ENCODE data around the gene PTPRN2. TPM values are rescaled to one million over a fixed set of nuclear protein-coding genes. Genes with fewer than 3 reads are reported as not detected.

PTPRN2 gene
- total RNA-seq, 1 experiment from 2014 or later: 1.1 TPM

- intact Hi-C loops (cut with micrococcal nuclease; ENCODE audit: unreplicated experiment): no loop called here
- DNase-seq (ENCODE audit: low read depth, low spot score) (no peak), ATAC-seq (no peak)
- no peaks in the 10 kb centered on the region for H3K36me3 ChIP-seq (ENCODE audit: control insufficient read depth, insufficient read depth, low read length)
- peaks cover 10% of the 10 kb centered on the region for H3K27me3 ChIP-seq (ENCODE audit: control insufficient read depth, insufficient read depth, low read length)
- POLR2A ChIA-PET: no interaction called here
- no peaks in the 10 kb centered on the region for H3K9me3 ChIP-seq (ENCODE audit: control insufficient read depth, insufficient read depth, low read depth, low read length)
- TF ChIP-seq TCF7L2 (IDR thresholded peaks at IDR 0.05; ENCODE audit: low read depth, low read length) (no peak), REST (IDR thresholded peaks at IDR 0.05; ENCODE audit: insufficient read depth in 1 of 2, low read depth in 2 of 2, low read length in 1 of 2) (no peak), CTCF (IDR thresholded peaks at IDR 0.05) (no peak), SIN3A (IDR thresholded peaks at IDR 0.05; ENCODE audit: borderline replicate concordance, insufficient read depth, low read depth, low read length) (no peak), POLR2AphosphoS5 (IDR thresholded peaks at IDR 0.05; ENCODE audit: low read depth, low read length) (no peak)
- BruUV-seq (replicated peaks): no TSS peak
- H3K4me1 ChIP-seq (ENCODE audit: control insufficient read depth, insufficient read depth, low read length): no peaks in the 10 kb centered on the region
- in situ Hi-C loops (cut with HindIII; ENCODE audit: low pct_unique_long_range_greater_than_20kb, low sequenced_read_pairs): no loop called here
- H3K27ac ChIP-seq (ENCODE audit: low read length): no peak overlapping the region
- CTCF ChIA-PET: no interaction called here
- no peak overlapping the region for H3K4me3 ChIP-seq (ENCODE audit: low read depth in 2 of 2, low read length in 2 of 2)
Measured at GRCh38 chr7:158014976-158015375, 572.6 kb downstream of the PTPRN2 start.

GRCh38 chr7:158013085-158013668 lies 574.4 kb downstream of the PTPRN2 start:
- peaks cover 11% of the 10 kb centered on the region for H3K27me3 ChIP-seq (ENCODE audit: control insufficient read depth, insufficient read depth, low read length)
- no TSS peak for BruUV-seq (replicated peaks)
- in situ Hi-C loops (cut with HindIII; ENCODE audit: low pct_unique_long_range_greater_than_20kb, low sequenced_read_pairs) (no loop called here), intact Hi-C loops (cut with micrococcal nuclease; ENCODE audit: unreplicated experiment) (no loop called here)
- no peak for DNase-seq (ENCODE audit: low read depth, low spot score)
- ATAC-seq: no peak
- H3K4me3 ChIP-seq (ENCODE audit: low read depth in 2 of 2, low read length in 2 of 2): no peak overlapping the region
- ChIA-PET POLR2A (no interaction called here), CTCF (no interaction called here)
- H3K4me1 ChIP-seq (ENCODE audit: control insufficient read depth, insufficient read depth, low read length): no peaks in the 10 kb centered on the region
- no peaks in the 10 kb centered on the region for H3K36me3 ChIP-seq (ENCODE audit: control insufficient read depth, insufficient read depth, low read length)
- no peak overlapping the region for H3K27ac ChIP-seq (ENCODE audit: low read length)
- TF ChIP-seq SIN3A (IDR thresholded peaks at IDR 0.05; ENCODE audit: borderline replicate concordance, insufficient read depth, low read depth, low read length) (no peak), POLR2AphosphoS5 (IDR thresholded peaks at IDR 0.05; ENCODE audit: low read depth, low read length) (no peak), TCF7L2 (IDR thresholded peaks at IDR 0.05; ENCODE audit: low read depth, low read length) (no peak), REST (IDR thresholded peaks at IDR 0.05; ENCODE audit: insufficient read depth in 1 of 2, low read depth in 2 of 2, low read length in 1 of 2) (no peak), CTCF (IDR thresholded peaks at IDR 0.05) (no peak)
- no peaks in the 10 kb centered on the region for H3K9me3 ChIP-seq (ENCODE audit: control insufficient read depth, insufficient read depth, low read depth, low read length)
